ENCODE results near the gene ETV6.

- TF ChIP-seq CTCF (conservative IDR thresholded peaks at IDR 0.05; ENCODE audit: low read length) (no peak), EZH2phosphoT487 (IDR thresholded peaks at IDR 0.05; ENCODE audit: borderline replicate concordance, low read depth, low read length) (no peak)
These were observed 210.4 kb downstream of the ETV6 start for GRCh38 chr12:11859705-11860425.
